Loucy (cell line): Measurements from ENCODE around the gene STAC3.

ENCODE experiments used
- H2AFZ ChIP-seq: fragments of 200-600 bp; sonication (generic); 2 replicates; pipeline ENCODE4 v1.6.0; 2016; ENCODE audit warnings: antibody characterized with exemption, mild to moderate bottlenecking, low read length, moderate library complexity
- H3F3A ChIP-seq: fragments of 200-600 bp; 2 replicates; pipeline ENCODE4 v1.6.0; 2016; ENCODE audit warnings: antibody characterized with exemption, low read depth, mild to moderate bottlenecking
- H3K27me3 ChIP-seq: fragments of 200-600 bp; sonication (generic); 2 replicates; pipeline ENCODE4 v1.6.1; 2014; ENCODE audit warnings: low read length, mild to moderate bottlenecking; ENCODE audit not compliant: insufficient read depth, poor library complexity, severe bottlenecking
- H3K36me3 ChIP-seq: fragments of 200-600 bp; sonication (generic); 2 replicates; pipeline ENCODE4 v1.6.1; 2016; ENCODE audit warnings: low read length; ENCODE audit not compliant: insufficient read depth
- H3K4me1 ChIP-seq: fragments of 200-600 bp; sonication (generic); 2 replicates; pipeline ENCODE4 v1.5.1; 2014; ENCODE audit warnings: low read length, mild to moderate bottlenecking; ENCODE audit not compliant: insufficient read depth, poor library complexity, severe bottlenecking
- H3K4me2 ChIP-seq: fragments of 200-600 bp; sonication (generic); 2 replicates; pipeline ENCODE4 v1.6.0; 2014; ENCODE audit warnings: antibody characterized with exemption, low read length, low read depth, mild to moderate bottlenecking; ENCODE audit not compliant: poor library complexity, severe bottlenecking
- H3K4me3 ChIP-seq: fragments of 200-600 bp; sonication (generic); 2 replicates; pipeline ENCODE4 v1.5.1; 2014; ENCODE audit warnings: low read length, mild to moderate bottlenecking, mixed read lengths; ENCODE audit not compliant: poor library complexity, severe bottlenecking
- H3K79me2 ChIP-seq: fragments of 200-600 bp; sonication (generic); 2 replicates; pipeline ENCODE4 v1.6.1; 2014; ENCODE audit warnings: low read length; ENCODE audit not compliant: insufficient read depth
- H3K9ac ChIP-seq: fragments of 200-600 bp; sonication (generic); 2 replicates; pipeline ENCODE4 v1.6.0; 2014; ENCODE audit warnings: mild to moderate bottlenecking, low read depth, low read length, moderate library complexity; ENCODE audit not compliant: poor library complexity, severe bottlenecking
- H3K9me2 ChIP-seq: fragments of 200-600 bp; sonication (generic); replicated peaks from 2 replicates; pipeline ENCODE4 v1.6.1; 2016; ENCODE audit warnings: low read depth, low read length, mixed read lengths
- H3K9me3 ChIP-seq: fragments of 200-600 bp; sonication (generic); 2 replicates; pipeline ENCODE4 v1.6.1; 2014; ENCODE audit warnings: mild to moderate bottlenecking, antibody characterized with exemption, low read length, low read depth; ENCODE audit not compliant: insufficient read depth
- H4K20me1 ChIP-seq: fragments of 200-600 bp; sonication (generic); 2 replicates; pipeline ENCODE4 v1.6.0; 2014; ENCODE audit warnings: antibody characterized with exemption, low read length, mild to moderate bottlenecking; ENCODE audit not compliant: insufficient read depth, poor library complexity, severe bottlenecking
- EZH2phosphoT487 ChIP-seq: fragments of 200-600 bp; IDR thresholded peaks from 2 replicates; pipeline ENCODE4 v1.6.1; 2018; ENCODE audit warnings: antibody characterized with exemption, mild to moderate bottlenecking, moderate library complexity, borderline replicate concordance
- TF ChIP-seq, protein P1 (sequence below): fragments of 200-600 bp; sonication (generic); conservative IDR thresholded peaks from 2 replicates; pipeline ENCODE4 v1.5.1; 2014; ENCODE audit warnings: mild to moderate bottlenecking, antibody characterized with exemption, low read length

Gene STAC3

DNA sequence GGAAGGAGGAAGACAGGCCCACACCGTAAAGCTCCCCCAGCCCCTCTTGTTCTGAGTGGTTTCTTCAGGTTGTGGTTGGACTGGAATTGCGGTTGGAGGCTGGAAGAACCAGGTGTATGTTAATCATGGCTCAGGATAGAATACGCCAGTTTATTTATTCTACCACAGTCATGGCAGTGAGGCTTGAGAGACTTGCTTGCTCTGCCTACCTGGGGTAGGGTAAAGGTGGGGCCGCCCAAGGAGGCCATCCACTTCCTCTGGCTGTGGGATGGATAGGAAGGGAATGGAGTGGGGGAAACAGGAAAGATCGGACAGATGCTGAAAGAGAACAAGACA is 13.4 kb downstream of the STAC3 start:
- Histone ChIP-seq H2AFZ (no peak overlapping the region), H3K79me2 (peaks cover 13% of the 10 kb centered on the region; the same call in 1 of the 2 replicates), H3K9me2 (no peaks in the 10 kb centered on the region), H3K4me2 (no peak overlapping the region), H3K27me3 (no peaks in the 10 kb centered on the region), H3F3A (no peaks in the 10 kb centered on the region), H3K4me1 (peaks cover 18% of the 10 kb centered on the region), H3K9me3 (no peaks in the 10 kb centered on the region), H4K20me1 (peaks cover 22% of the 10 kb centered on the region), H3K9ac (no peak overlapping the region), H3K4me3 (no peak overlapping the region), H3K36me3 (peaks cover 19% of the 10 kb centered on the region; the same call in 1 of the 2 replicates)
- TF ChIP-seq, protein P1, sequence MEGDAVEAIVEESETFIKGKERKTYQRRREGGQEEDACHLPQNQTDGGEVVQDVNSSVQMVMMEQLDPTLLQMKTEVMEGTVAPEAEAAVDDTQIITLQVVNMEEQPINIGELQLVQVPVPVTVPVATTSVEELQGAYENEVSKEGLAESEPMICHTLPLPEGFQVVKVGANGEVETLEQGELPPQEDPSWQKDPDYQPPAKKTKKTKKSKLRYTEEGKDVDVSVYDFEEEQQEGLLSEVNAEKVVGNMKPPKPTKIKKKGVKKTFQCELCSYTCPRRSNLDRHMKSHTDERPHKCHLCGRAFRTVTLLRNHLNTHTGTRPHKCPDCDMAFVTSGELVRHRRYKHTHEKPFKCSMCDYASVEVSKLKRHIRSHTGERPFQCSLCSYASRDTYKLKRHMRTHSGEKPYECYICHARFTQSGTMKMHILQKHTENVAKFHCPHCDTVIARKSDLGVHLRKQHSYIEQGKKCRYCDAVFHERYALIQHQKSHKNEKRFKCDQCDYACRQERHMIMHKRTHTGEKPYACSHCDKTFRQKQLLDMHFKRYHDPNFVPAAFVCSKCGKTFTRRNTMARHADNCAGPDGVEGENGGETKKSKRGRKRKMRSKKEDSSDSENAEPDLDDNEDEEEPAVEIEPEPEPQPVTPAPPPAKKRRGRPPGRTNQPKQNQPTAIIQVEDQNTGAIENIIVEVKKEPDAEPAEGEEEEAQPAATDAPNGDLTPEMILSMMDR: no peak
- TF ChIP-seq EZH2phosphoT487: no peak

DNA sequence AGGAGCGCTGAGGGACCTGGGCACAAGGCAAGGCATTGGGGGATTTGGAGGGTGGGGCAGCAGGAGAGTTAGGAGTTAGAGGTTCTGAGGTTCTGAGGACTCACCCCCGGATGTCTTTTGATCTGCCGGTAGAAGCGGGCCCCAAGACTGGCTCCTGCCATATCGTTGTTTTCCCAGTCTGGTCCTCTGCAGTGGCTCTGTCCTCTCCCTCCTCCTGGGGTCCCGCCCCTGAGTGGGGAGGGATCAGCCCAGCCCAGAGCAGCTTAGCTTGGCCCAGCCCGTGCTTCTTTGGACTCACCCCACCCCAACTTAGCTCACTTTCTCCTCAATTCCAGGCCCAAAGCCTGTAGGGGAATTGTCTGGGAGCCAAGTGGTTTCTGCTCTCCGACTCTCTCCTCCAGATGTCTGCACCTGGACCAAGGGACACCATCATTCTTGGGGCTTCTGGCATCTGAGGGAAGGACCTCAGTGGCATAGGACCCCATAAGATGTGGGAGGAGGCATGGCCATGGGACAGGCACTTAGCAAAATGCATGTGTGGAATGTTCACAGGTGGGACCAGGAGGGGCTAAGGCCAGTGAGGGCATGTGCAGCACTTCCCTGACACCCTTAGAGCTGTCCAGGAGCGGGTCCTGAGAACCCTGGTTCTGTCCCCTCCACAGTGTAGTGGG is 13.9 kb downstream of the STAC3 start:
- Histone ChIP-seq H3K79me2 (peaks cover 18% of the 10 kb centered on the region), H3K9ac (no peak overlapping the region), H4K20me1 (peaks cover 27% of the 10 kb centered on the region), H3K9me2 (no peaks in the 10 kb centered on the region), H3K4me3 (no peak overlapping the region), H3K36me3 (peaks cover 25% of the 10 kb centered on the region; the same call in 1 of the 2 replicates), H3K4me1 (peaks cover 21% of the 10 kb centered on the region), H3F3A (no peaks in the 10 kb centered on the region), H3K9me3 (no peaks in the 10 kb centered on the region), H2AFZ (no peak overlapping the region), H3K27me3 (no peaks in the 10 kb centered on the region), H3K4me2 (no peak overlapping the region)
- TF ChIP-seq, protein P1: no peak
- TF ChIP-seq EZH2phosphoT487: no peak

DNA sequence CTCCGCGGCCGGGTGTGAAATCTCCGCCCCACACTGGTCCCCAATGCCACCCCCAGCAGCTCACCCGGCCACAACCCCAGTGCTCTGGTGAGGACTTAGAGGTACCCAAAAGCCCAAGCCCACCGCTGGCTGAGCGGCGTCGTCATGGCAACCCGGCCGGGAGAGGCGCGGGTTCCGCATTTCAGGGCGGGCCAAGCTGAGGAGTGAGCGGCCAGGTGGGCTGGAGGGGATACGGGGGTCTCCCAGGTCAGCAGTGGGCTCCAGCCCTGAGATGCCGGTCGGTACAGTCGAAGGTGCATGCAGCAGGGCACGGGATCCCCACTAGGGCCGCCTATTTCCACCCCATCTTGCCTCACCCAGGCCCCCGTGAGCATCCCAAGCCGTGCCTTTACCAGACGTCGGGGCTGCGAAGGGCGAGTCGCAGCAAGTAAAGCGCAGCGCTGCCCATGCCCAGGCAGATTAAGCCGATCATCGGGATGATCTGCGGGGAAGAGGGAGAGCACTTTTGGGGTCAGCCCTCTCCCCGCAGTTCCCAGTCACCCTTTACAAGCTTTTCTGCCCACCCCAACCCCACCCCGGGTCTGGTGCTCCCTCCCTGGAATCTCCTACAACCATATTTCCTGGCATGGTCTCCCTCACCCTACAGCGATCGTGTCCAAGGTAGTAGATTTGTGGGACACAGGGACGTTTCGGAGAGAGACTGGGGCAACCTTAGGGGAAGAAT is 14.6 kb downstream of the STAC3 start:
- no peaks in the 10 kb centered on the region for H3K27me3 ChIP-seq
- peaks cover 30% of the 10 kb centered on the region; the same call in 1 of the 2 replicates for H3K36me3 ChIP-seq
- no peak for TF ChIP-seq EZH2phosphoT487
- TF ChIP-seq, protein P1: no peak
- H3K9me3 ChIP-seq: no peaks in the 10 kb centered on the region
- H3K4me1 ChIP-seq: peaks cover 28% of the 10 kb centered on the region
- H3K4me2 ChIP-seq: no peak overlapping the region
- H3K4me3 ChIP-seq: no peak overlapping the region
- H2AFZ ChIP-seq: no peak overlapping the region
- no peak overlapping the region for H3K9ac ChIP-seq
- no peaks in the 10 kb centered on the region for H3K9me2 ChIP-seq
- peaks cover 34% of the 10 kb centered on the region for H4K20me1 ChIP-seq
- peaks cover 25% of the 10 kb centered on the region for H3K79me2 ChIP-seq
- H3F3A ChIP-seq: no peaks in the 10 kb centered on the region
